CD4-positive, alpha-beta T cell treated with Interleukin-15 for 4 hours (primary cell): Measurements from ENCODE around the gene RGS13.
A peak's percentile ranks its signal among the peaks of the same experiment; 100 is the strongest.

Experiments
- DNase-seq: peaks from one replicate; pipeline ENCODE4 v3.0.0-alpha.2; 2020; ENCODE audit warnings: low spot score

Gene RGS13, protein sequence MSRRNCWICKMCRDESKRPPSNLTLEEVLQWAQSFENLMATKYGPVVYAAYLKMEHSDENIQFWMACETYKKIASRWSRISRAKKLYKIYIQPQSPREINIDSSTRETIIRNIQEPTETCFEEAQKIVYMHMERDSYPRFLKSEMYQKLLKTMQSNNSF

DNA sequence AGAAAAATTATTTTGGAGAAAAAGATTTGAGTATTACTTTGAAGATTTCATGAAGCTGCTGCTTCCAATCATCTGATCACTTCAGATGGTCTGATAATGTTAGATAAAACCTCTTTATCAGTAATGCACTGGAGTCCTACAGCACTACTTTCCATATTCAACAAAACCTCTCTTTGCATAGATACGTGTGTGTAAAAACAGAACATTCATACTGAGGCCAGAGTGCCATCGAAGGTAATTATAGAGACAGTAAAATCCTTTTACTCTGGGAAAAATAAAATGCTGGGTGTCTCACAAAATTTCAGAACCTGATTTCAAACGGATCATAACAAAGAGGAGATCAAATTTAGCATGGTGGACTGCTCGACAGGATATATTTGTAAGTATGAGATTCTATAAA lies at the start of gene RGS13:
TSS of gene RGS13 (plus strand) at position 209 of the 400 bp plus-strand sequence. CDS start 8,188 bp downstream, outside the sequence.
- no peak for DNase-seq

DNA sequence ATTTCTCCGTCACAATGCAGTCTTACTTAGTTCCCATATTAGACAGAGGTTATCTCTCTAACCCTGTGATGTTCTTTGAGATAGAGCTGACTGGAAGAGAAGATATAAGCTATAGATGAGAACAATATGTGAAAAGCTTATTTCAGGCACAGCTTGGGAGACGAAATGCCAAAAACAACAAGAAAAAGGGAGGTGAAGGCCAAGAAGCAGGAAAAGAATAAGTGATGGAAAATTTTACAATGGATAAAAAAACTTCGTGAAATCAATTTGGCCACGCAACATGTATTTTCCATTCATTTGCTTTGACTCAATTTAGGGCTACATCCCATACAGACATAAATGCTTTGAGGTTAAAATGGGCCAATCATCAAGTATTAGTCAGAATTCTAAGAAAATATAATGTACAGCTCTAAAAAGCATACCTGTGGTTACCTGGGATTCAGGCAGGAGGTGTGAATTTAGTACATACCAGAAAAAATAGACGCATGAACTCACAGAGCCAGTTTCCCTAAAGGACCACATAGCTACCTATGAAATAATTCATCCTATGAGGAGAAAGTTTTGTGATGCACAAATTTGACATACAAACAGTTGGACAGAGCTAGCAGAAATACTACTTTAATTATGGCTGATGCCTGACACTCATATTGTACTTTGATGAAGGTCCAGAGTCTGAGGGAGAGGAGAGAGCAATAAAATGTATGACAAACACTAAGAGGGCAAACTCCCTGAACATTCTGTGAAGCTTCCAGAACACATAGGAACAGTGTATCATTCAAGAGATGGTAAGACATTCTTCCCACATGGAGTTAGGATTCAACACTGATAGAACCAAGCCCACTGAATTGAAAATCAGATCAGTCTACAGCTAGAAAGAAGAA lies 48.3 kb upstream of the RGS13 start:
- no peak for DNase-seq

DNA sequence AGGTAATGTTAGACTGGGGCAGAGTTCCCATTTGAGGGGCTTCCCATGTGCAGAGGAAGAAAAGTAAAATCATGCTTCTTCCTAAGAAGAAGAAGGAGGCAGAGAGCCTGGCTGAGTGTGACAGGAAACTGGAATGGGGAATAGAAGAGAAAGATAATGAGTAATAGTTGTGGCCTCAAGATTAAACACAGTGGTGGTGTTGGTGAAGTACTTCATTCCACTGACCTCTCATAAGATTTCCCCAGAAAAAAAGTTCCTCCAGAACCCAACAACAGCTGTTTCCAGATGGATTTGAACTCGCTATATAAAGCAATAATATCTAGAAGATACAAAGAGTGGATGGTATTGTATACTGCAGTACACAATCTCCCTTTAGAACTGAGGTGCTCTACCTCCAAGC lies 47.4 kb upstream of the RGS13 start:
- no peak for DNase-seq

GRCh38 chr1:192589813-192590212 lies 46.1 kb upstream of the RGS13 start:
- DNase-seq: no peak

- DNase-seq: no peak
These were observed 43.4 kb upstream of the RGS13 start for GRCh38 chr1:192592517-192592916.

DNA sequence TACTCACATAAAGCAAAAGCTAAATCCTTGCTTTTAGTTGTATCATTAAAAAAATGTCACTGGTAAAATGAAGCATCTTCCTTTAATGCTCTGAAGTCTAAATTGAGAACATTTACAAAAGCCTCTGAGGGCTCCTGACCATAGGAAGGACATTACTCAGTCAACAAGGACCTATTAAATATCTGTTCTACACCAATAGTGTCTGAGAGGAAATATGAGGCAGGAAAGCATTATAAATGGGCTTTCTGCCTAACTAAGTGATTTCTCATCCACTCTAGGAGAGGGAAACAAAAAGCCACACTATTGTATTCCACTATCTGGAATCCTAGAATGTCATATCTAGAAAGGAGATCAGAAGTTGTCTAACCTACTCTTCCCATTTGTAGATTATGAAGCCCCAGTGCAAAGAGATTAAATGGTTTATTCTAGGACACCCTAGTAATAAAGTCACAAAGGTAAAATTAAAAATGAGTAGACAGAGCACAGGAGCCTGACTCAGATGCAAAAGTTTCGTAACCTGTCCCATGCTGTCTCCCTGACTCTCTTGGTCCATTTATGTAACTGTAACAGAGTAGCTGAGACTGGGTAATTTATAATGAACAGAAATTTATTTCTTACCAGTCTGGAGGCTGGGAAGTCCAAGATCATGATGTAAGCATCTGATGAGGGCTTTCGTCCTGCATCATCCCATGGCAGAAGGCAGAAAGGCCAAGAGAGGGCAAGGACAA lies 42.8 kb upstream of the RGS13 start:
- no peak for DNase-seq

DNA sequence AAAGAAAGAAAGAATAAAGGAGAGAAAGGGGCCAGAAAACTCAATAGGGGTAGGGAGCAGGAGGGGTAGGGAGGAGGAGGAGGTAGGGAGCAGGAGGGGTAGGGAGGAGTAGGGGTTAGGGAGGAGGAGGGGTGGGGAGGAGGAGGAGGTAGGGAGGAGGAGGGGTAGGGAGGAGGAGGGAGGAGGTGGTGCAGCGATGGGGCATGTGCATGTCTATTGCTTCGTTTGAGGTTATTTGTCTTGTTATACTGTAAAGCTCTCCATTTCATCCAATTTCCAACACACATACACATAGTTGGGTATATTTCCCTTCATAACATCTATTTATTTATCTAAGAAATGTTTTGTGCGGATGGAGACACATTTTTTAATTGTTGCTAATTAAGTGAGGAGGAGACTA lies 40.6 kb upstream of the RGS13 start:
- DNase-seq: no peak

- DNase-seq: no peak
These were observed 37.4 kb upstream of the RGS13 start for GRCh38 chr1:192598589-192598988.

GRCh38 chr1:192600275-192600674 lies 35.7 kb upstream of the RGS13 start:
- DNase-seq: no peak

GRCh38 chr1:192601143-192601542 lies 34.8 kb upstream of the RGS13 start:
- no peak for DNase-seq

GRCh38 chr1:192601567-192601966 lies 34.4 kb upstream of the RGS13 start:
- no peak for DNase-seq

GRCh38 chr1:192602757-192603156 lies 33.2 kb upstream of the RGS13 start:
- no peak for DNase-seq

DNA sequence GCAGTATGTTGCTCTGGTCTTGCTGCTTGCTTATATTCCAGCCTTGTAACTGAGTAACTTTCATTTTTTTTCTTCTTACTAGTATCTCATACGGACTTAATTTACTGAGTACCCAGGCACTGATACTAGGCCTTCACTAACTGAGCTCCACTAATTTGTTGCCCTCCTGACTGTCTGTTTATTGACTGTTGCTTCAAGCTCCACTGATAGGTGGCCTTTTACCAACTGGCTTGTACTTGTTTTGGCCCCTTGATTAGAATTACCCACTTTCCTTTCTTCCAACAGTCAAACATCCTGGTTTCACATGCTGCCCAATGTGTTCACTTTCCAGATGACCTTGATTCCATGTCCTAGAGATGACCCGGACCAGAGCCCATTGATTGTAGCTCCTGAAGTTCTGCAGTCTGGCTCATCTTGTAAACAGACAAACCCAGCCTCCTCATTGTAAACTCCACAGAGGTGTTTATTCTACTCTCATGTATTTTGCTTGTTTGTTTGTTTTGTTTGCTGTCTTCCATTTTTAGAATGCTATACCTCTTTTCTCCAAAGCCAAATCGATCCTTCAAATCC lies 32.6 kb upstream of the RGS13 start:
- DNase-seq: no peak

GRCh38 chr1:192604979-192605620 lies 30.8 kb upstream of the RGS13 start:
- no peak for DNase-seq

- DNase-seq: no peak
These were observed 27.3 kb upstream of the RGS13 start for GRCh38 chr1:192608671-192609070.

DNA sequence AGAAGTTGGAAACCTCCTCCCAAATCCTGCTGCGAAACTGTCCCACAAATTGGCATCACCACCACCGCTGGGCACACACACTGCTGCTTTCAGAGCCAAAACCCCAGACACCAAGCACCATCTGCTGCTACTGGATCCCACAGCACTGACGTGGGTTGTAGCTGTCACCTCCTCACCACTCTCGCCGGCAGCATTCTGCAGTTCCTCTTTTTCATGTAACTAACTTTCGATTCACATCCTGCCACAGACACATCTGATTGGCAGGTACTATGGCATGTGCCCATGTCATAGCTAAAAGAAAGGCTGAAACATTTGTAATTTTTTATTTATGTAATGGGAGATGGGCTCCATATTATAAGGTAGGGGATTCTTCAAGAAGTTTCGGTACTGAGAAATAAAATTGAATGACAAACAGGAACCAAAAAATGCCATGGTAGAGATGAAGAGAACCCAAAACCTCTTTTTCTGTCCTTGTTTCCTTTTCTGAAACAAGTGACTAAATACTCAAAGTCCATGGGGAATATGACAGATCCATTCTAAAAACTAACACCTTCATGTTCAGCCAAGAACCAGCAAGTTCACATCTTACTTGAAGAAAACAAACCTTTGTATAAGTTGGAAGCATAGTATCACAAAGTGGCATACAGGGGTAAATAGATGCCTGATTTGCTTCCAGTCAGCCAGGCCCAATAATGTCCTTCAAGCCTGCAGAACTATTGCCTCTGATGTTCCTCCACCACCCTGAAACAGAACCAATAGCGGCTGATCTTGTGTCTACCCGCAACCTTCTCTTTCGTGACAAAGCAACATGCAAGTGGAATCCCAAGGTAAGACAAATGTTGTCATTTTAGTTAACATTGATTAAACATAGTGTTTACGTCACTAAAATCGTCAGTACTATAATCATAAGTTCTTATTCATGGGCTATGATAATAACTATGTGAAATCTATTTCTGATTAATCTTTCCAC lies 26.6 kb upstream of the RGS13 start:
- peak; percentile 67 for DNase-seq

- DNase-seq: peak; percentile 38
These were observed 25.6 kb upstream of the RGS13 start for GRCh38 chr1:192610112-192610889.

DNA sequence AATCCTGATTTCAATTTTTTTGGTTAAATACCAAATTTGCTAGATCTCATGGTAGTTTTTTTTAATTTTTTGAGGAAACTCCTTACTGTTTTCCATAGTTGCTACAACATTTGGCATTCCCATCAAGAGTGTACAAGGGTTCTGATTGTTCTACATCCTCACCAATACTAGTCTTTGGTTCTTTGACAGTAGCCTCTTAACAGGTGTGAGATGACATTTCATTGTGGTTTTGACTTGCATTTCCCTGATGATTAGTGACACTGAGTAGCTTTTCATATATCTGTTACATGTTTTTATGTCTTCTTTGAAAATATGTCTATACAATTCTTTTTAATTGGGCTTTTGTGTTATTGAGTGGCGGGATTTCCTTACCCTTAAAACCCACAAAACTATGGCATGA lies 20.9 kb upstream of the RGS13 start:
- no peak for DNase-seq

DNA sequence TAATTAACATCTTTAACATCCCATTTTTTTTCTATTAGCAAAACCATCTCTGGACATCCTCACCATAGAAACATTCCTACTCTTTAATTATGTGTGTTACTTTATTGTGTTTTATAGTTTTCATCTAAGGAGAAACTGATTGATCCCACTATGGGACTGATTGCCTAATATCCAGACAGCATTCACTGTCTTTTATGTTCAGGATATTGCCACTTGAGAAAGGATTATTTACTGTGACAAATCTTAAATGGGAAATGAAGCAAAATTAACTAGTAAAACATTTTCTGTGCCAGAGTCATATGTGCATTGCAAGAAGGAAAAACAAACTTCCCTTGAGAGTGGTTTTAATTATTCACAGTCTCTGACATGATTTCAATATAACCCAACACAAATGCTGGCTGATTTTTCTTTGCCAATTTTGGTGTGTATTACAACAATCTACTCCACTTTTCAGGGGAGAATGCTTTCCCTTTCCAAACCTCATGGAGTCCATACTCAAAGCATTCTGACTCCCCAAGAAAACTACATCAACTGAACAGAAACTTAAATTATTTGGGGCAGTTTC lies 15.8 kb upstream of the RGS13 start:
- DNase-seq: no peak
